Thyroid gland (tissue), 4 donors: ENCODE measurements around the gene POLDIP3.

Experiments used
- POLR2A ChIP-seq, 2 donors: fragments of 450-650 bp; IDR thresholded peaks; one replicate each; pipeline ENCODE4 v1.6.1; 2017; ENCODE audit warnings: antibody characterized with exemption in 2 of 2, mild to moderate bottlenecking in 2 of 2, moderate library complexity in 1 of 2
- TF ChIP-seq, protein P1 (sequence below), 6 experiments: fragments of 200-600 bp in 3 of 6; fragments of 450-650 bp in 3 of 6; sonication (generic) in 3 of 6; IDR thresholded peaks; one replicate each; pipeline ENCODE4 v1.5.1; 2016 to 2019; ENCODE audit warnings: antibody characterized with exemption in 6 of 6, mild to moderate bottlenecking in 2 of 6, inconsistent platforms in 1 of 6, moderate library complexity in 1 of 6

DNA sequence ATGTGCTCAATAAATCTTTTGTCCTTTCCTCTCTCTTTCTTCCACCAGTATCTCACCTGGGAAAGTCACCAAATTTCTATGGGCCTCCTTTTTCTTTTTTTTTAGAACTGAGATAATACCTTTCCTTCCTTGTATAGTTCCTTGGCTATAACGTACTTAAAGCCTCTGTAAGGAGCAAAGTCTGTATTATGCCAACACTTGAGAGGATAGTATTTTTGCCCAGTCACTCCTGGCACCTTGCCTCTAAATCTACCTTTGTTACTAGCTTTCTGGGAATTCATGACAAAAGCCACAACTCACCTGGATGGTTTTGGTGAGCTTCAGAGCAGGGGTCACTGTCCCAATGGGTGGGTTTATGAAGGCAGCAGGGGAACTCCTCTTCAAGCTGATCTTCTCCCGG is 12.2 kb downstream of the POLDIP3 start:
- TF ChIP-seq, protein P1, sequence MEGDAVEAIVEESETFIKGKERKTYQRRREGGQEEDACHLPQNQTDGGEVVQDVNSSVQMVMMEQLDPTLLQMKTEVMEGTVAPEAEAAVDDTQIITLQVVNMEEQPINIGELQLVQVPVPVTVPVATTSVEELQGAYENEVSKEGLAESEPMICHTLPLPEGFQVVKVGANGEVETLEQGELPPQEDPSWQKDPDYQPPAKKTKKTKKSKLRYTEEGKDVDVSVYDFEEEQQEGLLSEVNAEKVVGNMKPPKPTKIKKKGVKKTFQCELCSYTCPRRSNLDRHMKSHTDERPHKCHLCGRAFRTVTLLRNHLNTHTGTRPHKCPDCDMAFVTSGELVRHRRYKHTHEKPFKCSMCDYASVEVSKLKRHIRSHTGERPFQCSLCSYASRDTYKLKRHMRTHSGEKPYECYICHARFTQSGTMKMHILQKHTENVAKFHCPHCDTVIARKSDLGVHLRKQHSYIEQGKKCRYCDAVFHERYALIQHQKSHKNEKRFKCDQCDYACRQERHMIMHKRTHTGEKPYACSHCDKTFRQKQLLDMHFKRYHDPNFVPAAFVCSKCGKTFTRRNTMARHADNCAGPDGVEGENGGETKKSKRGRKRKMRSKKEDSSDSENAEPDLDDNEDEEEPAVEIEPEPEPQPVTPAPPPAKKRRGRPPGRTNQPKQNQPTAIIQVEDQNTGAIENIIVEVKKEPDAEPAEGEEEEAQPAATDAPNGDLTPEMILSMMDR (IDR thresholded peaks at IDR 0.05), result no peak
- TF ChIP-seq POLR2A (IDR thresholded peaks at IDR 0.05), result no peak
